Body of pancreas (tissue), 4 donors: Measurements from ENCODE around the gene GPRC5C. TPM values are rescaled to one million over a fixed set of nuclear protein-coding genes. Genes with fewer than 3 reads are reported as not detected.

Experiments
- ATAC-seq: fragments of 150-250 bp; one replicate; pipeline ENCODE4 v1.9.1; 2016
- DNase-seq, 4 donors: peaks; one replicate each; pipeline ENCODE4 v3.0.0-alpha.2; 2019
- H3K27ac ChIP-seq, 4 donors: fragments of 200-600 bp; sonication (generic); 1 replicate in 3 of 4; 2 replicates in 1 of 4; pipeline versions ENCODE4 v1.5.1 to v1.6.1; 2016 to 2019; ENCODE audit warnings: mild to moderate bottlenecking in 1 of 4, mixed read lengths in 1 of 4, moderate library complexity in 1 of 4
- H3K27me3 ChIP-seq, 2 donors: fragments of 200-600 bp; sonication (generic); one replicate each; pipeline ENCODE4 v1.6.0; 2016; ENCODE audit warnings: mild to moderate bottlenecking in 1 of 2
- H3K36me3 ChIP-seq, 2 donors: fragments of 200-600 bp; sonication (generic); replicated peaks in 1 of 2; 2 replicates each; pipeline ENCODE4 v1.5.1; 2016; ENCODE audit warnings: low read depth in 2 of 2; ENCODE audit not compliant: insufficient read depth in 1 of 2
- H3K4me1 ChIP-seq: fragments of 200-600 bp; sonication (generic); one replicate; pipeline ENCODE4 v1.6.0; 2016
- H3K4me3 ChIP-seq, 2 donors: fragments of 200-600 bp; sonication (generic); 1 replicate in 1 of 2; 2 replicates in 1 of 2; pipeline ENCODE4 v1.5.1; 2016 to 2019
- H3K9me3 ChIP-seq, 3 donors: fragments of 200-600 bp; sonication (generic); 1 replicate in 2 of 3; 2 replicates in 1 of 3; pipeline ENCODE4 v1.5.1; 2016
- POLR2A ChIP-seq, 3 donors: fragments of 450-650 bp; IDR thresholded peaks; one replicate each; pipeline ENCODE4 v1.6.1; 2016; ENCODE audit warnings: antibody characterized with exemption in 3 of 3, mild to moderate bottlenecking in 2 of 3
- WGBS, 2 donors: methylation state at CpG; one replicate each; pipeline ENCODE4 v1.1.5; 2017; 5-methylcytosine and 5-hydroxymethylcytosine counted together
- intact Hi-C: fragments of 100-400 bp; cut with DNase I; formaldehyde crosslinking; loops from one replicate; pipeline ENCODE4 v1.15.1; 2023
- total RNA-seq, 2 donors: library from RNA; depleted of rRNA; stranded (reverse); fragments of >200 nt; gene quantifications; one replicate each; pipeline ENCODE4 v1.1.0, GENCODE V29; 2016
- TF ChIP-seq, protein P1 (sequence below), 7 experiments: fragments of 450-650 bp in 4 of 7; fragments of 200-600 bp in 3 of 7; sonication (generic) in 3 of 7; IDR thresholded peaks; one replicate each; pipeline ENCODE4 v1.5.1; 2016 to 2019; ENCODE audit warnings: antibody characterized with exemption in 7 of 7

GPRC5C gene
- total RNA-seq, 2 donors from 2014 or later = 68.0 to 71.2 TPM

DNA sequence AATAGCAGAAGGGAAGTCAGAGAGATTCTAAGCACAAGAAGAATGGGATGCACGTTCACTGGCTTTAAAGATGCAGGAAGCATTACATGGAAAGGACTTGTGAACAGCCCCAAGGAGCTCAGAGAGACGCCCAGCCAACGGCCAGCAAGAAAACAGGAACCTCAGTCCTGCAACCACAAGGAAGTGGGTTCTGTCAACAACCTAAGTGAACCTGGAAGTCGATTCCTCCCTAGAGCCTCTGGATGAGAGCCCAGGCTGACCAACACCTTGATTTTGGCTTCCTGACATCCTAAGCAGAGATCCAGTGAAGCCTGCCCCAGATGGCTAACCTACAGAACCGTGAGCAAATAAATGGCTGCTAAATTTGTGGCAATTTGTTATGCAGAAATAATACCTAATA, 40.1 kb upstream of the GPRC5C start:
- Histone ChIP-seq H3K27me3 (no peaks in the 10 kb centered on the region), H3K4me1 (peaks cover 15% of the 10 kb centered on the region), H3K9me3 (no peaks in the 10 kb centered on the region), H3K27ac (no peak overlapping the region), H3K36me3 (no peaks in the 10 kb centered on the region), H3K4me3 (no peak overlapping the region)
- 55 to 84% methylated on average over 5 of the region's 5 CpGs for WGBS, 2 donors
- intact Hi-C loops = no loop called here
- no peak for ATAC-seq
- no peak for DNase-seq
- TF ChIP-seq, protein P1, sequence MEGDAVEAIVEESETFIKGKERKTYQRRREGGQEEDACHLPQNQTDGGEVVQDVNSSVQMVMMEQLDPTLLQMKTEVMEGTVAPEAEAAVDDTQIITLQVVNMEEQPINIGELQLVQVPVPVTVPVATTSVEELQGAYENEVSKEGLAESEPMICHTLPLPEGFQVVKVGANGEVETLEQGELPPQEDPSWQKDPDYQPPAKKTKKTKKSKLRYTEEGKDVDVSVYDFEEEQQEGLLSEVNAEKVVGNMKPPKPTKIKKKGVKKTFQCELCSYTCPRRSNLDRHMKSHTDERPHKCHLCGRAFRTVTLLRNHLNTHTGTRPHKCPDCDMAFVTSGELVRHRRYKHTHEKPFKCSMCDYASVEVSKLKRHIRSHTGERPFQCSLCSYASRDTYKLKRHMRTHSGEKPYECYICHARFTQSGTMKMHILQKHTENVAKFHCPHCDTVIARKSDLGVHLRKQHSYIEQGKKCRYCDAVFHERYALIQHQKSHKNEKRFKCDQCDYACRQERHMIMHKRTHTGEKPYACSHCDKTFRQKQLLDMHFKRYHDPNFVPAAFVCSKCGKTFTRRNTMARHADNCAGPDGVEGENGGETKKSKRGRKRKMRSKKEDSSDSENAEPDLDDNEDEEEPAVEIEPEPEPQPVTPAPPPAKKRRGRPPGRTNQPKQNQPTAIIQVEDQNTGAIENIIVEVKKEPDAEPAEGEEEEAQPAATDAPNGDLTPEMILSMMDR (IDR thresholded peaks at IDR 0.05) = no peak
- TF ChIP-seq POLR2A (IDR thresholded peaks at IDR 0.05) = no peak

DNA sequence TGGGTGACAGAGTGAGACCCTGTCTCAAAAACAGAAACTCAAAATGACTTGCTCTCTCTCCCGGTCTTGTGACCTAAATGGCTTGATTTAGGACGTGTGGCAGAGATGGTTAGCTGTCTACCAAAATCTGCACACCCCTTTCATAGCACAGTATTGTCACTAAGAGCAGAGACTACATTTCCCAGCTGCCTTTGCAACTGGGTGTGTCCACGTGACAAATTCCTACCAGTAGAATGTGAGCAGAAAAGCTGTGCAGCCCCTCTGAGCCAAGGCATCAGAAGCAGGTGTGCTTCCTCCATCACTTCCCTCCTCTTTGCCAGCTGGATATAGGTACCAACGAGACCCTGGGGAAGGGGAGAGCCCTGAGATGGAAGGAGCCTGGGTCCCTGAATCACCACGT, 39.0 kb upstream of the GPRC5C start:
- Histone ChIP-seq H3K4me1 (peaks cover 9% of the 10 kb centered on the region), H3K27me3 (no peaks in the 10 kb centered on the region), H3K27ac (no peak overlapping the region), H3K4me3 (no peak overlapping the region), H3K9me3 (no peaks in the 10 kb centered on the region), H3K36me3 (no peaks in the 10 kb centered on the region)
- 80 to 87% methylated on average over 5 of the region's 5 CpGs for WGBS, 2 donors
- ATAC-seq (no peak), DNase-seq (no peak)
- TF ChIP-seq, protein P1 (IDR thresholded peaks at IDR 0.05) = no peak
- no peak for TF ChIP-seq POLR2A (IDR thresholded peaks at IDR 0.05)
- intact Hi-C loops = no loop called here

GRCh38 chr17:74393346-74393942, 38.4 kb upstream of the GPRC5C start:
- 79 to 89% methylated on average over 6 of the region's 6 CpGs for WGBS, 2 donors
- no peak for ATAC-seq
- no peaks in the 10 kb centered on the region for H3K27me3 ChIP-seq
- no peak overlapping the region for H3K27ac ChIP-seq
- H3K9me3 ChIP-seq = no peaks in the 10 kb centered on the region
- no peaks in the 10 kb centered on the region for H3K36me3 ChIP-seq
- H3K4me1 ChIP-seq = peaks cover 9% of the 10 kb centered on the region
- DNase-seq = no peak
- no peak for TF ChIP-seq POLR2A (IDR thresholded peaks at IDR 0.05)
- TF ChIP-seq, protein P1 (IDR thresholded peaks at IDR 0.05) = no peak
- intact Hi-C loops = no loop called here
- no peak overlapping the region for H3K4me3 ChIP-seq

DNA sequence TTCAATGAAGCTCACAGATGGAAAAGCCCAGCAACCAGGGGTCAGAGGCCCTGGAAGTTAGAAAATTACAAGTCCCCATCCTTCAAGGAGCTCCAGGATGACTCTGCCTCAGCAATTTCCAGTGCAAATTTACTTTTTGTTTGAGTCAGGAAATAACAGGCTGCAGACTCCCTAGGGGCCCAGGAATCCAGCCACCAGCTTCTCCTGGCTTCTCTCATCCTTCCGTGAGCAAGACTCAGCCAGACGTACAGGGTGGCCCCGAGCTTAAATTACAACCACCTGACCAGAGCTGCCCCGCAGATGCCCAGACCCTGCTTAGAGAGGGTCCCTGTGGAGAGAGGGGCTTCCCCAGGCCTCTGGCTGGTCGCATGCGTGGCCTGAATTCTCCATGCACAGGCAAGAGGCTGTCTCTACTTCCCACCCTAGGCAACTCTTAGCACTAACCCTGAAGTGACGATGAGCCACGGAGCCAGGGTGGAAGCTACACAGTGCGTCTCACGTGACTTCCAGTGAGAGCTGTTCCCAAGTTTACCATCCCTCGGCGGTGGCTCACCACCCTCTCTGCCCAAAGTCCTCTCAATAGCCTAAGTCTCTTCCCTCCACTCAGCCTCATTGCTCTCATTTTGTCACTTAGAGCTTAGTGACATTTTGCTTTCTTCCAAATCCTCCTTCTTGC, 37.5 kb upstream of the GPRC5C start:
- ATAC-seq = no peak
- H3K27ac ChIP-seq = peak overlapping the region in 2 of 4 donors; percentile 48
- peaks cover 9% of the 10 kb centered on the region for H3K4me1 ChIP-seq
- H3K4me3 ChIP-seq = no peak overlapping the region
- no peak for DNase-seq
- H3K36me3 ChIP-seq = no peaks in the 10 kb centered on the region
- H3K9me3 ChIP-seq = no peaks in the 10 kb centered on the region
- intact Hi-C loops = no loop called here
- H3K27me3 ChIP-seq = no peaks in the 10 kb centered on the region
- TF ChIP-seq, protein P1 (IDR thresholded peaks at IDR 0.05) = no peak
- WGBS, 2 donors = 92% methylated on average over 8 to 12 of the region's 12 CpGs

DNA sequence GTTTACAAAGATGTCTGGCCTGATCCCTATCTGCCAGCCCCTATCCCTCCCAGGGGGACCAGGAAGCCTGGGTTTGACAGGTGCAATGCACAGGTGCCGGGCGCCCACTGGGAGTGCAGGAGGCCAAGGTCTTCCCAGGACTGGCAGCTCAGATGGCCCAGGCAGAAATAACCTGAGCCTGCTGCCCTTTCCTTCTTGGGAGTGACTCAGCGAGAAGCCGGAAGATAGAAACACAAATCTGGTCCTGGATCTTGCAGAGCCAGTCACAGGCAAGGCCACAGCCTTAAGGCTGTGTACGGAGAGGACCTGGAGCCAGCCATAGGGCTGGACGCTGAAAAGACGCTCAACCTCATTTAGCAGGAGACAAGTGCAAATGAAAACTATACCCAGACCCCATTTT, 36.9 kb upstream of the GPRC5C start:
- H3K36me3 ChIP-seq = no peaks in the 10 kb centered on the region
- H3K4me1 ChIP-seq = peaks cover 9% of the 10 kb centered on the region
- peak; percentile 83 for ATAC-seq
- intact Hi-C loops = no loop called here
- peak; percentile 37 to 73 (median 65) for DNase-seq
- no peak overlapping the region for H3K4me3 ChIP-seq
- H3K9me3 ChIP-seq = no peaks in the 10 kb centered on the region
- no peaks in the 10 kb centered on the region for H3K27me3 ChIP-seq
- 27 to 30% methylated on average over 7 of the region's 7 CpGs for WGBS, 2 donors
- peak overlapping the region in 3 of 4 donors; percentile 39 to 48 (median 48) for H3K27ac ChIP-seq
- TF ChIP-seq, protein P1 (IDR thresholded peaks at IDR 0.05) = no peak
- no peak for TF ChIP-seq POLR2A (IDR thresholded peaks at IDR 0.05)
